Ovary (tissue), 9 donors: Measurements from ENCODE around the gene PTDSS2. TPM values are rescaled to one million over a fixed set of nuclear protein-coding genes. Genes with fewer than 3 reads are reported as not detected.
A peak's percentile ranks its signal among the peaks of the same experiment; 100 is the strongest.

Experiments used
- DNase-seq, 5 donors: peaks; one replicate each; pipeline ENCODE4 v3.0.0-alpha.2; 2019 to 2020
- H3K27ac ChIP-seq, 2 donors: fragments of 200-600 bp; one replicate each; pipeline versions ENCODE4 v1.5.1 to v1.8.0; 2019 to 2022
- H3K27me3 ChIP-seq: fragments of 200-600 bp; one replicate; pipeline ENCODE4 v1.8.0; 2022
- H3K36me3 ChIP-seq: fragments of 200-600 bp; sonication (generic); one replicate; pipeline ENCODE4 v1.5.1; 2019
- H3K4me1 ChIP-seq: one replicate; pipeline ENCODE4 v1.8.1; 2013; ENCODE audit warnings: mild to moderate bottlenecking, moderate library complexity; ENCODE audit not compliant: insufficient read depth
- H3K4me3 ChIP-seq: fragments of 200-600 bp; sonication (generic); one replicate; pipeline ENCODE4 v1.5.1; 2017
- H3K9me3 ChIP-seq, 2 donors: fragments of 200-600 bp in 1 of 2; sonication (generic) in 1 of 2; one replicate each; pipeline versions ENCODE4 v1.5.1 to v1.8.1; 2013 to 2019; ENCODE audit warnings: mild to moderate bottlenecking in 1 of 2, moderate library complexity in 1 of 2
- EP300 ChIP-seq: sonication (generic); formaldehyde crosslinking; IDR thresholded peaks from one replicate; pipeline ENCODE4 v1.6.1; 2017; ENCODE audit warnings: antibody characterized with exemption
- POLR2A ChIP-seq: fragments of 450-650 bp; IDR thresholded peaks from one replicate; pipeline ENCODE4 v1.6.1; 2017; ENCODE audit warnings: antibody characterized with exemption, mild to moderate bottlenecking, moderate library complexity
- WGBS, 3 donors: extraction: QIAGEN DNeasy Blood & Tissue Kit in 1 of 3; methylation state at CpG; one replicate each; pipeline versions ENCODE4 v1.1.5 to v1.1.7; 2013 to 2017; 5-methylcytosine and 5-hydroxymethylcytosine counted together
- intact Hi-C, 4 donors: fragments of 100-400 bp; cut with DNase I; formaldehyde crosslinking; loops; one replicate each; pipeline versions ENCODE4 v1.11.0 to v1.15.1; 2022 to 2023
- polyA plus RNA-seq, 2 donors: library from polyadenylated mRNA; stranded (reverse); fragments of 200-250 nt in 1 of 2; fragments of 350-450 nt in 1 of 2; fragmentation: Illumina TruSeq in 1 of 2; extraction: RNeasy Lipid Tissue Mini Kit (QIAGEN cat#74804) in 1 of 2; gene quantifications; one replicate each; pipeline ENCODE4 v1.2.3, GENCODE V29; 2013 to 2014
- total RNA-seq, 7 donors: library from RNA; depleted of rRNA in 2 of 7; stranded (reverse); fragments of >200 nt in 2 of 7; fragmentation: NEBNext Ultra II Directional in 3 of 7; extraction: Animal tissue kit (Norgen Biotek cat#: 25700) in 3 of 7; gene quantifications; one replicate each; pipeline versions ENCODE4 v1.1.0 to v1.2.4, GENCODE V29; 2016 to 2023
- TF ChIP-seq, protein P1 (sequence below), 3 donors: fragments of 450-650 bp in 2 of 3; fragments of 200-600 bp in 1 of 3; IDR thresholded peaks; one replicate each; pipeline versions ENCODE4 v1.5.1 to v1.8.0; 2016 to 2022; ENCODE audit warnings: antibody characterized with exemption in 3 of 3, mild to moderate bottlenecking in 1 of 3
- donor health status: DM: no; HTN: no; CAD: no; lungs with moderate emphysema.
- donor health status: DM: no; HTN: no; CAD: no.
- donor health status: Bipolar disorder and iron deficiency.
- donor health status: DM: yes; HTN: yes; CAD: no.
- donor health status: DM: no; HTN: no; CAD: no.
- donor health status: DM: yes; HTN: yes; CAD: no.

The PTDSS2 gene
- total and polyA plus RNA-seq, 9 donors, result 17.1 to 56.5 (median 38.8) TPM

- H3K9me3 ChIP-seq, result no peaks in the 10 kb centered on the region
- no peak overlapping the region for H3K4me3 ChIP-seq
- H3K27me3 ChIP-seq, result no peaks in the 10 kb centered on the region
- 7 to 14% (median 10%) methylated on average over 12 of the region's 12 CpGs for WGBS, 3 donors
- no peaks in the 10 kb centered on the region for H3K36me3 ChIP-seq
- intact Hi-C loops, result loop anchor here in 3 of 4 donors (5.0 kb wide), 3 partner anchors 68 to 207 kb away; partner anchors contain the start of genes IFITM2 (in 1 of the 3), PSMD13 (in 1 of the 3) and SIRT3 (in 1 of the 3)
- peaks cover 2% of the 10 kb centered on the region for H3K4me1 ChIP-seq
- no peak overlapping the region for H3K27ac ChIP-seq
- TF ChIP-seq, protein P1, sequence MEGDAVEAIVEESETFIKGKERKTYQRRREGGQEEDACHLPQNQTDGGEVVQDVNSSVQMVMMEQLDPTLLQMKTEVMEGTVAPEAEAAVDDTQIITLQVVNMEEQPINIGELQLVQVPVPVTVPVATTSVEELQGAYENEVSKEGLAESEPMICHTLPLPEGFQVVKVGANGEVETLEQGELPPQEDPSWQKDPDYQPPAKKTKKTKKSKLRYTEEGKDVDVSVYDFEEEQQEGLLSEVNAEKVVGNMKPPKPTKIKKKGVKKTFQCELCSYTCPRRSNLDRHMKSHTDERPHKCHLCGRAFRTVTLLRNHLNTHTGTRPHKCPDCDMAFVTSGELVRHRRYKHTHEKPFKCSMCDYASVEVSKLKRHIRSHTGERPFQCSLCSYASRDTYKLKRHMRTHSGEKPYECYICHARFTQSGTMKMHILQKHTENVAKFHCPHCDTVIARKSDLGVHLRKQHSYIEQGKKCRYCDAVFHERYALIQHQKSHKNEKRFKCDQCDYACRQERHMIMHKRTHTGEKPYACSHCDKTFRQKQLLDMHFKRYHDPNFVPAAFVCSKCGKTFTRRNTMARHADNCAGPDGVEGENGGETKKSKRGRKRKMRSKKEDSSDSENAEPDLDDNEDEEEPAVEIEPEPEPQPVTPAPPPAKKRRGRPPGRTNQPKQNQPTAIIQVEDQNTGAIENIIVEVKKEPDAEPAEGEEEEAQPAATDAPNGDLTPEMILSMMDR (IDR thresholded peaks at IDR 0.05), result no peak
- no peak for TF ChIP-seq EP300
- no peak for TF ChIP-seq POLR2A
- peak in 1 of 5 donors; percentile 16 for DNase-seq
Measured at GRCh38 chr11:444396-445144, 5.5 kb upstream of the PTDSS2 start.

DNA sequence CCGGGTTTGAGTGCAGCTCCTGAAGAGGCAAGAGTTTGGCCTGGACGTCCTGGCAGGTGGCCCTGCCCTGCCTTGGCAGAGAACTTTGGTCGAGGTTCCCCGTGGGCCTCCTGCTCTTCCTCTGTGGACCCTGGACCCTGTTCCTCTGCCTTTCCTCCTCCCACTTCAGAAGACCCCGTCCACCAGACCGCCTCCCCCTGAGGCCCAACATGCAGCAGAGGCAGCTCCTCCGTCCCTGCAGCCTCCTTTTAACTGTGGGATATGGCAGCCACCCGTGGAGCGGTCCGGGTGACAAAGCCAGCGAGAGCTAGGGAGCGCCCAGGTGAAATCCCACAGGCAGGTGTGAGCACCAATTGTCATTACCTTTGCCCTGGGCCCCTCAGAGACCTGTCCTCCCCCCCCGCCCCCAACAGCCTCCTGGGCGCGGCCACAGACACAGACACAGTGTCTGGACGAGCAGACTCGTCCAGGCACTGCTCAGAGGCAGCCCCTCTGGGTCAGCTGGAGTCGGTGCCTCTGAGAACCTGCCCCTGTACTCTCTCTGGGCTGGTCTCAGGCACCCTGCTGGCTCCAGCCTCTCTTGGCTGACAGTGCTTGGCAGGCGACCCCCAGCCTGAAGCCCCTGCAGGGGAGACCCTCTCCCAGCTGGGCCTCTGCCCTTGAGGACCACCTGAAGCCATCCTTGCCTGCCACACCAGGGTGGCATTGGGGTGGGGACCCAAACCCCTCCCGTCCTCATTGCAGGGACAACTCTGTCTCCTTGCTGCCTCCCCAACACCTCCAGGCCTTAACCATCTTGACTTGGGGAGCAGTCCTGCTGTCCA is 4.1 kb upstream of the PTDSS2 start:
- H3K36me3 ChIP-seq, result no peaks in the 10 kb centered on the region
- H3K27me3 ChIP-seq, result no peaks in the 10 kb centered on the region
- peaks cover 2% of the 10 kb centered on the region for H3K4me1 ChIP-seq
- TF ChIP-seq, protein P1 (IDR thresholded peaks at IDR 0.05), result no peak
- TF ChIP-seq EP300 (no peak), POLR2A (no peak)
- 65 to 69% (median 67%) methylated on average over 20 of the region's 20 CpGs for WGBS, 3 donors
- no peaks in the 10 kb centered on the region for H3K9me3 ChIP-seq
- peak in 1 of 5 donors; percentile 41 for DNase-seq
- intact Hi-C loops, result loop anchor here in 3 of 4 donors (5.0 kb wide), 3 partner anchors 66 to 209 kb away; partner anchors contain the start of genes IFITM2 (in 1 of the 3), PSMD13 (in 1 of the 3) and SIRT3 (in 1 of the 3)
- no peak overlapping the region for H3K4me3 ChIP-seq
- H3K27ac ChIP-seq, result no peak overlapping the region

DNA sequence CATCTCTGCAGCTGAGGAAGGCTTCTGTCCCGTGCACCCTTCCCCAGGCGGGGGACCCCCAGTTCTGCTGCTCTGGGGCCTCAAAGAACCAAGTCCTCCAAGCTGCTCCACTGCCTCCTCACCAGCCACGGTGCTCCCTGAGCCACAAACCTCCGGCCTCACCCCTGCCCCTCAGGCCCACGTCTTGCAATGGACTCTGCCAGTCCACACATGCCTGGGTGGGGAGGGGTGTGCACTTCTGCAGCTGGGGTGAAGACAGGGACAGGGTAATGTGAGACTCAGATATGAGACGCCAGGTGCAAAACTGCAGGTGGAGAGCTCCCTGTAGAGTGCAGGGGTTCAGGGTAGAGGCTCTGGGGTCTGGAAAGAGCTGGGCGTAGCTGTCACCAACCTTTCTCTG is 3.2 kb upstream of the PTDSS2 start:
- Histone ChIP-seq H3K27me3 (no peaks in the 10 kb centered on the region), H3K36me3 (no peaks in the 10 kb centered on the region), H3K4me3 (no peak overlapping the region), H3K27ac (no peak overlapping the region), H3K4me1 (peaks cover 2% of the 10 kb centered on the region), H3K9me3 (no peaks in the 10 kb centered on the region)
- DNase-seq, result peak in 1 of 5 donors; percentile 46
- TF ChIP-seq POLR2A, result no peak
- no peak for TF ChIP-seq EP300
- TF ChIP-seq, protein P1 (IDR thresholded peaks at IDR 0.05), result no peak
- WGBS, 3 donors, result 76 to 78% (median 77%) methylated on average over 7 of the region's 7 CpGs
- intact Hi-C loops, result loop anchor here in 3 of 4 donors (5.0 kb wide), 3 partner anchors 65 to 210 kb away; partner anchors contain the start of genes IFITM2 (in 1 of the 3), PSMD13 (in 1 of the 3) and SIRT3 (in 1 of the 3)
